Measurements from ENCODE around the gene GP1BA.

GRCh38 chr17:4948931-4949320 lies 16.8 kb downstream of the GP1BA start:
- TF ChIP-seq, protein P1, sequence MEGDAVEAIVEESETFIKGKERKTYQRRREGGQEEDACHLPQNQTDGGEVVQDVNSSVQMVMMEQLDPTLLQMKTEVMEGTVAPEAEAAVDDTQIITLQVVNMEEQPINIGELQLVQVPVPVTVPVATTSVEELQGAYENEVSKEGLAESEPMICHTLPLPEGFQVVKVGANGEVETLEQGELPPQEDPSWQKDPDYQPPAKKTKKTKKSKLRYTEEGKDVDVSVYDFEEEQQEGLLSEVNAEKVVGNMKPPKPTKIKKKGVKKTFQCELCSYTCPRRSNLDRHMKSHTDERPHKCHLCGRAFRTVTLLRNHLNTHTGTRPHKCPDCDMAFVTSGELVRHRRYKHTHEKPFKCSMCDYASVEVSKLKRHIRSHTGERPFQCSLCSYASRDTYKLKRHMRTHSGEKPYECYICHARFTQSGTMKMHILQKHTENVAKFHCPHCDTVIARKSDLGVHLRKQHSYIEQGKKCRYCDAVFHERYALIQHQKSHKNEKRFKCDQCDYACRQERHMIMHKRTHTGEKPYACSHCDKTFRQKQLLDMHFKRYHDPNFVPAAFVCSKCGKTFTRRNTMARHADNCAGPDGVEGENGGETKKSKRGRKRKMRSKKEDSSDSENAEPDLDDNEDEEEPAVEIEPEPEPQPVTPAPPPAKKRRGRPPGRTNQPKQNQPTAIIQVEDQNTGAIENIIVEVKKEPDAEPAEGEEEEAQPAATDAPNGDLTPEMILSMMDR (optimal IDR thresholded peaks at IDR 0.05 in 1 of 3, IDR thresholded peaks at IDR 0.05 in 1 of 3, conservative IDR thresholded peaks at IDR 0.05 in 1 of 3; ENCODE audit: extremely low read depth in 1 of 3, insufficient read depth in 2 of 3, low read length in 3 of 3) = no peak
- no peak for TF ChIP-seq EZH2 (IDR thresholded peaks at IDR 0.05; ENCODE audit: low read length)
